A673 (cell line): ENCODE data around the gene GATC.

ENCODE experiments used
- EZH2 ChIP-seq: fragments of 200-600 bp; sonication (generic); IDR thresholded peaks from 2 replicates; pipeline ENCODE4 v1.6.1; 2017; ENCODE audit warnings: borderline replicate concordance, low read depth, mild to moderate bottlenecking, mixed read lengths, antibody characterized with exemption, low read length; ENCODE audit not compliant: poor library complexity, severe bottlenecking
- TF ChIP-seq, protein P1 (sequence below): fragments of 300-800, 200-600 bp; sonication (generic); conservative IDR thresholded peaks from 2 replicates; pipeline ENCODE4 v1.5.1; 2017; ENCODE audit warnings: low read depth, mild to moderate bottlenecking, antibody characterized with exemption, low read length, moderate library complexity, mixed read lengths

DNA sequence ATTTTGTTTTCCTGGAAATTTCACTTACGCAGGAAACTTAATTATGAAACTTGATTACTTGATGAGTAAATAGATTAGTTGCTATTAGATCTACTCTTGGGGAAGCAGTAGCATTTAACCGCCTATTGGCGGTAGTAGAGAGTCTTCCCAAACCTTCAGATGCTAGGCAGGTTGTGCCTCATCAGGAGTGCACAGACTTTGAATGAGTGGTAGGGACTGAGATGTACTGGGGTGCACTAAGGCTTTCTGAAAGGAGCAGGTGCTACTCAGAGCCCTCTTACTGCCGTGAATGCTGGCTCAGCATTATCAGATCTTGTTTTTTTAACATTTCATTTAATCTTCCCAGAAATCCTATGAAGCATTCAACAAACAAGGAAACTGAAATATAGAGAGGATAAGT lies 7.7 kb downstream of the GATC start:
- TF ChIP-seq, protein P1, sequence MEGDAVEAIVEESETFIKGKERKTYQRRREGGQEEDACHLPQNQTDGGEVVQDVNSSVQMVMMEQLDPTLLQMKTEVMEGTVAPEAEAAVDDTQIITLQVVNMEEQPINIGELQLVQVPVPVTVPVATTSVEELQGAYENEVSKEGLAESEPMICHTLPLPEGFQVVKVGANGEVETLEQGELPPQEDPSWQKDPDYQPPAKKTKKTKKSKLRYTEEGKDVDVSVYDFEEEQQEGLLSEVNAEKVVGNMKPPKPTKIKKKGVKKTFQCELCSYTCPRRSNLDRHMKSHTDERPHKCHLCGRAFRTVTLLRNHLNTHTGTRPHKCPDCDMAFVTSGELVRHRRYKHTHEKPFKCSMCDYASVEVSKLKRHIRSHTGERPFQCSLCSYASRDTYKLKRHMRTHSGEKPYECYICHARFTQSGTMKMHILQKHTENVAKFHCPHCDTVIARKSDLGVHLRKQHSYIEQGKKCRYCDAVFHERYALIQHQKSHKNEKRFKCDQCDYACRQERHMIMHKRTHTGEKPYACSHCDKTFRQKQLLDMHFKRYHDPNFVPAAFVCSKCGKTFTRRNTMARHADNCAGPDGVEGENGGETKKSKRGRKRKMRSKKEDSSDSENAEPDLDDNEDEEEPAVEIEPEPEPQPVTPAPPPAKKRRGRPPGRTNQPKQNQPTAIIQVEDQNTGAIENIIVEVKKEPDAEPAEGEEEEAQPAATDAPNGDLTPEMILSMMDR: peak; percentile 76
- no peak for TF ChIP-seq EZH2
